ENCODE data around the gene GPATCH8.

GPATCH8 gene

GRCh38 chr17:44465897-44466296 is 37.3 kb downstream of the GPATCH8 start:
- DNase-seq (ENCODE audit: low read depth, low spot score): no peak
- H3K27ac ChIP-seq: no peak overlapping the region

DNA sequence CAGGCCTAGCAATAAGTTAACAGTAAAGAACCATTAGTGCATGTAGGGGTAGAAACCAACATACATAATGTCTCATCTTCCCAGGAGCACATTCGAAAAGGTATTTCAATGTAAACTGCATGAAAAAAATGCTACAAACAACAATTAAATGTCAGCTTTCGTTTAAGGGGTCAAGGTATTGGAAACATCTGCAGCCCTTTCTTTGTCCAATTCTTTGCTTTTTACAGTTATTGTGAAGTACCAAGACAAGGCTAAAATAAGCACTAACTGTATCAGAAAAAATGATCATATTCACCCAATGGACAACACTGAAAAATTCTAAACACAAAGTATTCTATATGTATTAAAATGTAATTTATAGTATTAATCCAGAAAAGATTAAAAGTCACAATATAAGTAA is 37.9 kb downstream of the GPATCH8 start:
- no peak for DNase-seq (ENCODE audit: low read depth, low spot score)
- no peak overlapping the region for H3K27ac ChIP-seq

DNA sequence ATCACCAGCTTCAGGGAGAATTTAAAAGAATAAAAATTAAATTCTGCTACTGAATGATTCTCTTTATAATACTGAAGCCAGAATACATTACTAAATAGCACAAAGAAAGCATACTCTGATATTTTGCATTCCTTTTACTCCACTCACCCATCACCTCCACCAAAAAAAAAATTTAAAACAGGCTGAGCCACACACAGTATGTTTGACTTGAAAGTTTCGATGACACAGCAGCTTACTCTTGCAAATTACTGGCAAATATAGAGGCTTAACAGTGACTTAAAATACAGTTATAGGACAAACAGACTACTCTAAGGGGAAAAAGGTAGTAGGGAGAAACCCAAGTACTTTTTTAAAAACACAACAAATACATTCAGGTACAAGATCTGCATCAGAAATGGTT is 39.2 kb downstream of the GPATCH8 start:
- no peak for DNase-seq (ENCODE audit: low read depth, low spot score)
- H3K27ac ChIP-seq: no peak overlapping the region

DNA sequence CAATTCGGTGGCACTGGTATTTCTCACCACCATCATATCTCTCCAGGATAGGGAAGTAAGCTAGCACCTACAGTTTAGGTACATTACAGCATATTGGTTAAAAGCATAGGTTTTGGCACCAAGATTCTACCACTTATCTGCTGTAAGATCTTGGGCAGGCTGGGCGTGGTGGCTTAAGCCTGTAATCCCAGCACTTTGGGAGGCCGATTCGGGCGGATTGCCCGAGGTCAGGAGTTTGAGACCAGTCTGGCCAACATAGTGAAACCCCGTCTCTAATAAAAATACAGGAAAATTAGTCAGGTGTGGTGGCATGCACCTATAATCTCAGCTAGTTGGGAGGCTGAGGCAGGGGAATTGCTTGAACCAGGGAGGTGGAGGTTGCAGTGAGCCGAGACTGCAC is 51.4 kb downstream of the GPATCH8 start:
- DNase-seq (ENCODE audit: low read depth, low spot score): no peak
- H3K27ac ChIP-seq: no peak overlapping the region

DNA sequence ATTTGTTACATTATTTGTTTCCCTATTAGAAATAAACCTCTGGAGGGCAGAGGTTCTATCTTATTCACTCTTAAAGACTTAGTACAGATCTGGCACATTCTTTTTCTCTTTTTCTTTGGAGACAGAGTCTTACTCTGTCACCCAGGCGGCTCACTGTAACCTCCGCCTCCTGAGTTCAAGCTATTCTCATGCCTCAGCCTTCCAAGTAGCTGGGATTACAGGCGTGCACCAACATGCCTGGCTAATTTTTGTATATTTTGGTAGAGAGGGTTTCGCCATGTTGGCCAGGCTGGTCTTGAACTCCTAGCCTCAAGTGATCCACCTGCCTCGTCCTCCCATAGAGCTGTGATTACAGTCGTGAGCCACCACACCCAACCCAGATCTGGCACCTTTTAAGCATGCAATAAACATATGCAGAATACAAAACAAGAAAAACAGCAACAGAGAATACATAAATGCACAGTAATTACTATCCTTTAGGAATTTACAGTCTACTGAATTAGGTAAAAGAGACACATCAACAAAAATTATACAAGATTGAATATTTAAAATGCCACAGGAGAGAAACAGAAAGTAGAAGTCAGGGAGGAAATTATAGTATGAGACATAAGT is 52.1 kb downstream of the GPATCH8 start:
- no peak for DNase-seq (ENCODE audit: low read depth, low spot score)
- no peak overlapping the region for H3K27ac ChIP-seq

- H3K27ac ChIP-seq: no peak overlapping the region
- no peak for DNase-seq (ENCODE audit: low read depth, low spot score)
These were observed 54.8 kb downstream of the GPATCH8 start for GRCh38 chr17:44448412-44448811.

GRCh38 chr17:44444735-44445105 is 58.5 kb downstream of the GPATCH8 start:
- peak overlapping the region; percentile 70 for H3K27ac ChIP-seq
- DNase-seq (ENCODE audit: low read depth, low spot score): peak; percentile 73

- no peak overlapping the region for H3K27ac ChIP-seq
- DNase-seq (ENCODE audit: low read depth, low spot score): no peak
These were observed 60.4 kb downstream of the GPATCH8 start for GRCh38 chr17:44442806-44443205.

DNA sequence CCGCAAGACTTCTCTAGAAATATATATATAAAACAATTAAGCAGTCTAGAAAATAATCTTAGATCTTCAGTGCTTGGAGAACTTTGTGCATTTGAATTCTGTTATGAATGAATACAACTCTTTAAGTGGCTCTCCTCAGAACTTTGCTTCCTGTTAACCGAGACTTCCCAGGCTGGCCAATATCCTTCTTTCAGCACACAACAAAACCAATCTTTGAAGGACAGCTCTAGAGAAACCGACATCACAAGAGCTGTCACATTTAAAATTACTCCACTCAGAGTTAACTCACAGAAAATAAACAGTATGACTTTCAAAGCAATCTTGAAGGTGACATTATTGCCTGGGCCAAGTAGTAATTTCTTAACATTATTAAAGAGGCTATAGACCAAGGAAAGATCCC is 64.0 kb downstream of the GPATCH8 start:
- H3K27ac ChIP-seq: no peak overlapping the region
- DNase-seq (ENCODE audit: low read depth, low spot score): no peak

DNA sequence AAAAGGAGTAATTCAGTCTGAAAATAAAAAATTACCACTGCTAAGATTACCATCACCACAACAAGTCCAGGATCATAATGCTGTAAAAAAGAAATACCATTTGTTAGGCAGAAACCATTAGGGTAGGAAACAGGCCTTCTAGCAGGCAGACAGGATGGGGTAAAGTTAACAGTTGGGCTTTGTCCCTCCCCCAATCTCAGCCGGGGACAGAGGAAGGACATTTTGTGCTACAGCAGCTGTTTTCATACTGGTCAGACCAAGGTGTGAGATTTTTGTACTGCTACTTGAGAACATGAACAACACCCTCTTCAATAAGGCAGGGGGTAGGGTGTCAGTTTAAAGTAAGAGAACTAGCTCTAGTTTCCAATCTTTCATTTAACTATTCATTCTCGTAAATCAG is 64.6 kb downstream of the GPATCH8 start:
- no peak for DNase-seq (ENCODE audit: low read depth, low spot score)
- H3K27ac ChIP-seq: no peak overlapping the region

GRCh38 chr17:44436336-44436735 is 66.9 kb downstream of the GPATCH8 start:
- DNase-seq (ENCODE audit: low read depth, low spot score): no peak
- no peak overlapping the region for H3K27ac ChIP-seq

GRCh38 chr17:44432254-44433157 is 70.7 kb downstream of the GPATCH8 start:
- DNase-seq (ENCODE audit: low read depth, low spot score): no peak
- H3K27ac ChIP-seq: no peak overlapping the region

DNA sequence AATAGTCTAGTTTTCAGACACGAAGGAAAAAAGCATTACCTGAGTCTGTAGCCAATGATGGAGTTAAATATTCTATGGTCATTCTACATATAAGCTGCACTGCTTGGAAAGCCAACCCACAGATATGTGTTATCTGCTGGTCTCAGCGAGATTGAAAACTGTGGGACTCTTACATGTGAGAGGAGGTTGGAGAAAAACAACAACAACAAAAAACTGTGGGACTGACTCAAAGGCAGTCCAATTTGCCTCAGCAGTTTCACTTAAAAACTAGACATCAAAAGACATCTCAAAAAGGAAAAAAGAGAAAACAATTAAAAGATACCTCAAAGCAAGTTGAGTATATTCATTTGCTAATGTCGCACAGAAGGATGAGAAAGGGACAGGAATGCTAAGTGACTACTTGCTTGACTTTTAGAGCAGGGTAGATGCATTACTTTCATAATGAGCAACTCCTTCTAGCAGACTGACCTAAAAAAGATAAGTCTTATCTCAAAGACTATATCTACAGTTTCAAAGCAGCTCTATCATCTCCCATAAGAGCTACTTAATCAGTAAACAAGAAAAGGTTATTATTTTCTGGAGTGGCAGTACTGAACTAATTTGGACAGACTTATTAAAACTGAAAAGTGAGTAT is 78.3 kb downstream of the GPATCH8 start:
- DNase-seq (ENCODE audit: low read depth, low spot score): no peak
- H3K27ac ChIP-seq: no peak overlapping the region

- H3K27ac ChIP-seq: peak overlapping the region; percentile 79
- peak; percentile 83 for DNase-seq (ENCODE audit: low read depth, low spot score)
These were observed 85.7 kb downstream of the GPATCH8 start for GRCh38 chr17:44417553-44417952.

DNA sequence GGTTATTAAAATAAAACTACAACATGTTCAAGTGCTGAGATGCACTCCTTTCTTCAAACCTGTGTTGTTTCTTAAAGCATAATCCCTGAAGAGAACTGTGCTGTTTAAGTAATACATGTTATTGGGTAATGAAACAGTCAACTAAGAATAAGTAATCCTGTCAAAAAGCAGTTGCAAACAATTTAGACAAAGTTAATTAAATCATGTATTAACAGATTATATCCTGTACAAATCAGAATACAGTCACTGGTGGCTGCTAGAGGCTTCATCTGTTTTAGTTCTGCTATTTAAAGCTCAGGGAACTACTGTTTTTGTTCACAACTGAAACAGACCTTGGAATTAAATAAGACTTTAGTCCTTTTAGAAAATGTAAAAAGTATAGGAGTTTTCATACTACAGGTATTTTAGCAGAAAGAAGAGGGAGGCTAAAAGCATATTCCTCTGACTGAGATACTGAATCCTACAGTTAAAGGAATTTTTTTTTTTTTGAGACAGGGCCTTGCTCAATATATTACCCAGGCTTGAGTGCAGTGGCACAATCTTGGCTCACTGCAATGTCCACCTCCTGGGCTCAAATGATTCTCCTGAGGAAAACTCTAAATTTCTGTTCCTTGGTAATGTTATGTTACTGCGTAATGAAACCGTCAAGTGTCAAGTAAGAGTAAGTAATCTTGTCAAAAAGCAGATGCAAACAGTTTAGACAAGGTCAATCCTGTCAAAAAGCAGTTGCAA is 86.5 kb downstream of the GPATCH8 start:
- no peak for DNase-seq (ENCODE audit: low read depth, low spot score)
- H3K27ac ChIP-seq: peak overlapping the region; percentile 79

- H3K27ac ChIP-seq: no peak overlapping the region
- DNase-seq (ENCODE audit: low read depth, low spot score): no peak
These were observed 88.6 kb downstream of the GPATCH8 start for GRCh38 chr17:44414394-44415155.

DNA sequence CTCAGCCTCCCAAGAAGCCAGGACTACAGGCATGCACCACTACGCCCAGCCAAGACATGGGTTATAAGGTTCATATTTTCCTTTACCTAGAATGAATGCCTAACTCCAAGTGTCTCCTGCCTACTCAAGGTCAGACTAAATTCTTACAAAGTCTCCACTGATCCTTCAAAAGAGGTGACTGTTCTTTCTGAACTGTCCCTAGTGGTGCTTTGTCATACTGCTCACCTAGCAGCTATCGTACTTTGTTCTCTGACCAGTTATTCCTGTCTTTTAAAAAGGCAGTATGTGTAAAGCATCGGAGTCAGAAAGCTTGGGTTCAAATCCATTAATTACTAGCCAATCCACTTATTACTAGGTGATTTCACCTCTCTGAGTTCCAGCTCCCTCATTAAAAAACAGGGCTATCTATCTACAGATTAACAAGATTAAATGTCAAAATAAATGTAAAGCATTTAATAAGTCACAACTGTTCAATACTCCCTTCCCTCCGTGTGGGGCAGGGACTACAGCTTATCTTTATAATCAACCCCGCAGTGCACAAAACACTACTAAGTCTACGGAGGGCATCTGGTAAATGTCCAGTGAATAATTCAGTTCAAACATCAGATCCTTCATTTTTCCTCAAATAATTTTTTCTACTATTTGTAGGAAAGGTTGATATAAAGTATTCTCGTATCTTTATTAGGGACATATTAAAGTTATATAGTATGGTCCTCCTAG is 93.7 kb downstream of the GPATCH8 start:
- no peak for DNase-seq (ENCODE audit: low read depth, low spot score)
- no peak overlapping the region for H3K27ac ChIP-seq

- H3K27ac ChIP-seq: no peak overlapping the region
- DNase-seq (ENCODE audit: low read depth, low spot score): no peak
These were observed 94.4 kb downstream of the GPATCH8 start for GRCh38 chr17:44408786-44409185.

- H3K27ac ChIP-seq: no peak overlapping the region
- no peak for DNase-seq (ENCODE audit: low read depth, low spot score)
These were observed 100.5 kb downstream of the GPATCH8 start for GRCh38 chr17:44402564-44403172.
